Measurements from ENCODE around the gene IFITM2. TPM values are rescaled to one million over a fixed set of nuclear protein-coding genes. Genes with fewer than 3 reads are reported as not detected.

IFITM2 gene
- polyA plus RNA-seq, 1 of the 3 experiments (the other 2 are of a cell fraction), result 518 TPM

DNA sequence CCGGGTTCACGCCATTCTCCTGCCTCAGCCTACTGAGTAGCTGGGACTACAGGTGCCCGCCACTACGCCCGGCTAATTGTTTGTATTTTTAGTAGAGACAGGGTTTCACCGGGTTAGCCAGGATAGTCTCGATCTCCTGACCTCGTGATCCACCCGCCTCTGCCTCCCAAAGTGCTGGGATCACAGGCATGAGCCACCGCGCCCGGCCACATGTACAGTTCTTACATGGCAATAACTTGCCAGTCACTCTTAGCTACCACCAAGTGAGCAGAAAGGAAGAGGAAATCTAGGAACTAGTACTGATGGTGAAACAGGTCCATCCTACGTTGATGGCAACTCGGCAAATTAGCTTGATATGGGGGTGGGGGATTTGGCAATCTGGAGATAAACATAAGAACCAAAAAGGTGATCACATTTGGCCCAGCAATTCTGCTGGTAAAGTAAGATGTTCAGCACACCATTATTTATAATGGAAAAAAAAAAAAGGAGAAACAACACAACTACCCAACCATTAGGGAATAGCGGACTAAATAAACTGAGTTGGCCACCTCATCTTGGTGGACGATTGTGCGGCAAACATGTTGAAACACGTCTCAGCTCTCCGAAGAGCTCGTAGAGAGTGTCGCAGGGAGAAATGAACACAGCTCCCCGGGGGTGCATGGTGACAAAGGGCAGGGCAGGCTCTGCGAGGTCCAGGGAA lies 24.1 kb upstream of the IFITM2 start (continued):
- TF ChIP-seq NFIC (IDR thresholded peaks at IDR 0.05; ENCODE audit: borderline replicate concordance) (no peak), JUND (IDR thresholded peaks at IDR 0.05) (no peak), TCF12 (IDR thresholded peaks at IDR 0.05) (no peak), FOXM1 (IDR thresholded peaks at IDR 0.05; ENCODE audit: low read depth) (no peak)

DNA sequence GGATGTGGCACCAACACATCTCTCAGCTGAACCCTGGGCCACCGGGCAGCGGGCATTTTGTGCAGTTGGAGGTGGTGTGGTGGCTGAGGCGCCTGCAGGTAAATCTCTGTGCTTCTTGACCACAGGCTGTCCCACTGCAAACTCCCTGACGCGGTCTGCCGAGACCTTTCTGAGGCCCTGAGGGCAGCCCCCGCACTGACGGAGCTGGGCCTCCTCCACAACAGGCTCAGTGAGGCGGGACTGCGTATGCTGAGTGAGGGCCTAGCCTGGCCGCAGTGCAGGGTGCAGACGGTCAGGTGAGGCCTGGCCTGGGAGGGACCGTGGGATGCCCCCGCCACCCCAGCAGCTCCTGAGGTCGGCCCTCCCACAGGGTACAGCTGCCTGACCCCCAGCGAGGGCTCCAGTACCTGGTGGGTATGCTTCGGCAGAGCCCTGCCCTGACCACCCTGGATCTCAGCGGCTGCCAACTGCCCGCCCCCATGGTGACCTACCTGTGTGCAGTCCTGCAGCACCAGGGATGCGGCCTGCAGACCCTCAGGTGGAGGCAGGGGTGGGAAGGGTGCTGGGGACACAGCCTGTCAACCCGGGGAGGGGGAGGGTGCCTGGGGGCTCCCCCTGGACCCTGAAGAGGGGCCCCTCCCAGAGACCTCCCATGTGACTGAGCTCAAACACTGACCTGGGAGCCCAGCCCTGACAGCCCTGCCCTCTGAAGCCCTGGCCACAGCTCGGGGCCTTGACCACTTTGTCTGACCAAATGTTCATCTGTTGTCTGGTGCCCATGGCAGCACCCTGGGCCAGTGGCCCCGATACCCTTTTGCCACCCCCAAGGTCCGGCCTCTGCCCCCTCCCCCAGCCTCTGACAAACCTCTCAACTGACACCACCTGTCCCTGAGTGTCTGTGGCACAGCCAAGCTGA lies 23.3 kb upstream of the IFITM2 start:
- Histone ChIP-seq H3K27ac (ENCODE audit: low read depth in 2 of 2, low read length in 1 of 2) (no peak overlapping the region), H3K9me2 (no peaks in the 10 kb centered on the region), H4K20me1 (ENCODE audit: insufficient read depth) (no peaks in the 10 kb centered on the region), H3K36me3 (replicated peaks in 1 of 2; ENCODE audit: control insufficient read depth in 1 of 2, insufficient read depth in 2 of 2, low read length in 1 of 2) (no peaks in the 10 kb centered on the region), H3K9me3 (no peaks in the 10 kb centered on the region), H2AFZ (ENCODE audit: low read depth) (no peak overlapping the region), H3K27me3 (ENCODE audit: insufficient read depth) (peaks cover 35% of the 10 kb centered on the region), H3K4me2 (no peak overlapping the region), H3K9ac (no peak overlapping the region), H3K79me2 (ENCODE audit: insufficient read depth) (no peaks in the 10 kb centered on the region), H3K4me3 (ENCODE audit: low read depth in 2 of 2, low read length in 1 of 2) (no peak overlapping the region), H3F3A (replicated peaks; ENCODE audit: insufficient read depth) (no peaks in the 10 kb centered on the region), H3K4me1 (ENCODE audit: control insufficient read depth in 1 of 2, insufficient read depth in 2 of 2, low read depth in 1 of 2, low read length in 1 of 2) (peaks cover 0 to 6% of the 10 kb centered on the region in 2 experiments; a peak in 1 of 4 replicates)
- ChIA-PET CTCF (interaction anchor here (0.6 to 2.0 kb wide), 8 partner anchors 9 to 235 kb away, joined by 3 to 9 read pairs (median 4); partner anchors contain the start of gene PSMD13), POLR2A (no interaction called here)
- DNase-seq, result peak; percentile 34
- TF ChIP-seq SIN3A (IDR thresholded peaks at IDR 0.05; ENCODE audit: borderline replicate concordance, low read depth, low read length) (no peak), EP300 (IDR thresholded peaks at IDR 0.05; ENCODE audit: borderline replicate concordance in 1 of 2, low read depth in 1 of 2, low read length in 1 of 2) (no peak)
- 71% methylated on average over 11 of the region's 24 CpGs for WGBS (ENCODE audit: low lambda C conversion rate)

DNA sequence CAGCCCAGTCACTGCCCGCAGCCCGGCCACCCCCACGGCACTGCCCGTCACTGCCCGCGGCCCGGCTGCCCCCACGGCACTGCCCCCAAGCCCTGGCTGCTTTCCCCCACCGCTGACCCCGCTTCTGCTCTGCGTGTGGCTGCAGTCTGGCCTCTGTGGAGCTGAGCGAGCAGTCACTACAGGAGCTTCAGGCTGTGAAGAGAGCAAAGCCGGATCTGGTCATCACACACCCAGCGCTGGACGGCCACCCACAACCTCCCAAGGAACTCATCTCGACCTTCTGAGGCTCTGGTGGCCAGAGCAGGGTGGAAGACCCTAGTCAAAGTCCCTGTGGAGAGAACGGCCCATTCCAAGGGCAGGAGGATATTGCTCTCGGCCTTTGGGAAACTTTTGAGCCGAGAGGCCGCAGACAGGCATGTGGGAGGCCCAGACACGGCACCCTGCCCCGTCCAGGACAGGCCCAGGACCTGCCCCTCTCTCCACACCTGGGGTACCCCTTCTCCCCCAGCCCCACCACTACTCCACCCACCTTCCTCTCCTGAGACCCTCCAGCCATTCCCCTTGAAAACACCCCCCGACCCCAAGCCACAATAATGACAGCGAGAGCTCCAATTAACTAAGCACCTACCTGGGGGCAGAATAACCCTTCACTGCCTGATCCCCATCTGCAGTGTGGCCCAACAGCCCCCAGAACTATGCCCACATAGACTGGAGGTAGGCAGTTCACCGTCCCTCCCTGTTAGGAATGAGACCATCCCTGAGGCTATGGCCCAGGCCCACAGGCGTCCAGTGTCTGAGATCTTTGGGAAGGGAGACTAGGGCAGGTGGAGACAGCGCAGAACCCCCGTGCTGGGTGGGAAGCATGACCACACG lies 22.4 kb upstream of the IFITM2 start:
- no peak overlapping the region for H3K27ac ChIP-seq (ENCODE audit: low read depth in 2 of 2, low read length in 1 of 2)
- no peaks in the 10 kb centered on the region for H3K9me3 ChIP-seq
- no peaks in the 10 kb centered on the region for H3K9me2 ChIP-seq
- H3K9ac ChIP-seq, result no peak overlapping the region
- no peaks in the 10 kb centered on the region for H3K36me3 ChIP-seq (replicated peaks in 1 of 2; ENCODE audit: control insufficient read depth in 1 of 2, insufficient read depth in 2 of 2, low read length in 1 of 2)
- WGBS (ENCODE audit: low lambda C conversion rate), result 78% methylated on average over 19 of the region's 29 CpGs
- peak; percentile 25 for DNase-seq
- H3K79me2 ChIP-seq (ENCODE audit: insufficient read depth), result no peaks in the 10 kb centered on the region
- H3K27me3 ChIP-seq (ENCODE audit: insufficient read depth), result peaks cover 26% of the 10 kb centered on the region
- no peak overlapping the region for H3K4me3 ChIP-seq (ENCODE audit: low read depth in 2 of 2, low read length in 1 of 2)
- H2AFZ ChIP-seq (ENCODE audit: low read depth), result no peak overlapping the region
- peaks cover 0 to 9% of the 10 kb centered on the region in 2 experiments; a peak in 1 of 4 replicates for H3K4me1 ChIP-seq (ENCODE audit: control insufficient read depth in 1 of 2, insufficient read depth in 2 of 2, low read depth in 1 of 2, low read length in 1 of 2)
- CTCF ChIA-PET, result interaction anchor here (0.6 to 2.0 kb wide), 4 partner anchors 24 to 234 kb away, joined by 3 to 4 read pairs (median 4); no protein-coding TSS in a partner anchor
- POLR2A ChIA-PET, result no interaction called here
- no peak overlapping the region for H3K4me2 ChIP-seq
- H3F3A ChIP-seq (replicated peaks; ENCODE audit: insufficient read depth), result no peaks in the 10 kb centered on the region
- H4K20me1 ChIP-seq (ENCODE audit: insufficient read depth), result no peaks in the 10 kb centered on the region
- TF ChIP-seq MXI1 (IDR thresholded peaks at IDR 0.05; ENCODE audit: low read depth, low read length) (no peak), JUND (IDR thresholded peaks at IDR 0.05) (no peak), YY1 (IDR thresholded peaks at IDR 0.05; ENCODE audit: low read depth) (no peak), NRF1 (IDR thresholded peaks at IDR 0.05; ENCODE audit: low read depth, low read length) (no peak), GATA2 (CRISPR knock-in tag; IDR thresholded peaks at IDR 0.05) (no peak), CHD2 (IDR thresholded peaks at IDR 0.05; ENCODE audit: low read length, partially characterized antibody) (no peak), TCF12 (IDR thresholded peaks at IDR 0.05) (no peak), RXRA (IDR thresholded peaks at IDR 0.05; ENCODE audit: borderline replicate concordance, low read depth) (no peak), FOXM1 (IDR thresholded peaks at IDR 0.05; ENCODE audit: low read depth) (no peak), EZH2phosphoT487 (IDR thresholded peaks at IDR 0.05; ENCODE audit: borderline replicate concordance, low read depth) (no peak), RAD21 (IDR thresholded peaks at IDR 0.05; ENCODE audit: low read length) (no peak)
- TF ChIP-seq, protein P1, sequence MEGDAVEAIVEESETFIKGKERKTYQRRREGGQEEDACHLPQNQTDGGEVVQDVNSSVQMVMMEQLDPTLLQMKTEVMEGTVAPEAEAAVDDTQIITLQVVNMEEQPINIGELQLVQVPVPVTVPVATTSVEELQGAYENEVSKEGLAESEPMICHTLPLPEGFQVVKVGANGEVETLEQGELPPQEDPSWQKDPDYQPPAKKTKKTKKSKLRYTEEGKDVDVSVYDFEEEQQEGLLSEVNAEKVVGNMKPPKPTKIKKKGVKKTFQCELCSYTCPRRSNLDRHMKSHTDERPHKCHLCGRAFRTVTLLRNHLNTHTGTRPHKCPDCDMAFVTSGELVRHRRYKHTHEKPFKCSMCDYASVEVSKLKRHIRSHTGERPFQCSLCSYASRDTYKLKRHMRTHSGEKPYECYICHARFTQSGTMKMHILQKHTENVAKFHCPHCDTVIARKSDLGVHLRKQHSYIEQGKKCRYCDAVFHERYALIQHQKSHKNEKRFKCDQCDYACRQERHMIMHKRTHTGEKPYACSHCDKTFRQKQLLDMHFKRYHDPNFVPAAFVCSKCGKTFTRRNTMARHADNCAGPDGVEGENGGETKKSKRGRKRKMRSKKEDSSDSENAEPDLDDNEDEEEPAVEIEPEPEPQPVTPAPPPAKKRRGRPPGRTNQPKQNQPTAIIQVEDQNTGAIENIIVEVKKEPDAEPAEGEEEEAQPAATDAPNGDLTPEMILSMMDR (IDR thresholded peaks at IDR 0.05), result no peak
- TF ChIP-seq, protein P2, sequence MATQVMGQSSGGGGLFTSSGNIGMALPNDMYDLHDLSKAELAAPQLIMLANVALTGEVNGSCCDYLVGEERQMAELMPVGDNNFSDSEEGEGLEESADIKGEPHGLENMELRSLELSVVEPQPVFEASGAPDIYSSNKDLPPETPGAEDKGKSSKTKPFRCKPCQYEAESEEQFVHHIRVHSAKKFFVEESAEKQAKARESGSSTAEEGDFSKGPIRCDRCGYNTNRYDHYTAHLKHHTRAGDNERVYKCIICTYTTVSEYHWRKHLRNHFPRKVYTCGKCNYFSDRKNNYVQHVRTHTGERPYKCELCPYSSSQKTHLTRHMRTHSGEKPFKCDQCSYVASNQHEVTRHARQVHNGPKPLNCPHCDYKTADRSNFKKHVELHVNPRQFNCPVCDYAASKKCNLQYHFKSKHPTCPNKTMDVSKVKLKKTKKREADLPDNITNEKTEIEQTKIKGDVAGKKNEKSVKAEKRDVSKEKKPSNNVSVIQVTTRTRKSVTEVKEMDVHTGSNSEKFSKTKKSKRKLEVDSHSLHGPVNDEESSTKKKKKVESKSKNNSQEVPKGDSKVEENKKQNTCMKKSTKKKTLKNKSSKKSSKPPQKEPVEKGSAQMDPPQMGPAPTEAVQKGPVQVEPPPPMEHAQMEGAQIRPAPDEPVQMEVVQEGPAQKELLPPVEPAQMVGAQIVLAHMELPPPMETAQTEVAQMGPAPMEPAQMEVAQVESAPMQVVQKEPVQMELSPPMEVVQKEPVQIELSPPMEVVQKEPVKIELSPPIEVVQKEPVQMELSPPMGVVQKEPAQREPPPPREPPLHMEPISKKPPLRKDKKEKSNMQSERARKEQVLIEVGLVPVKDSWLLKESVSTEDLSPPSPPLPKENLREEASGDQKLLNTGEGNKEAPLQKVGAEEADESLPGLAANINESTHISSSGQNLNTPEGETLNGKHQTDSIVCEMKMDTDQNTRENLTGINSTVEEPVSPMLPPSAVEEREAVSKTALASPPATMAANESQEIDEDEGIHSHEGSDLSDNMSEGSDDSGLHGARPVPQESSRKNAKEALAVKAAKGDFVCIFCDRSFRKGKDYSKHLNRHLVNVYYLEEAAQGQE (IDR thresholded peaks at IDR 0.05; ENCODE audit: low read depth, low read length), result no peak
